HK-2 (cell line): ENCODE data around the gene TENM4.

Experiments
- DNase-seq: peaks from one replicate; pipeline ENCODE4 v3.0.0-alpha.2; 2018; ENCODE audit not compliant: unreplicated experiment

TENM4 gene

GRCh38 chr11:79447038-79447786 lies 6.4 kb upstream of the TENM4 start:
- DNase-seq: no peak

DNA sequence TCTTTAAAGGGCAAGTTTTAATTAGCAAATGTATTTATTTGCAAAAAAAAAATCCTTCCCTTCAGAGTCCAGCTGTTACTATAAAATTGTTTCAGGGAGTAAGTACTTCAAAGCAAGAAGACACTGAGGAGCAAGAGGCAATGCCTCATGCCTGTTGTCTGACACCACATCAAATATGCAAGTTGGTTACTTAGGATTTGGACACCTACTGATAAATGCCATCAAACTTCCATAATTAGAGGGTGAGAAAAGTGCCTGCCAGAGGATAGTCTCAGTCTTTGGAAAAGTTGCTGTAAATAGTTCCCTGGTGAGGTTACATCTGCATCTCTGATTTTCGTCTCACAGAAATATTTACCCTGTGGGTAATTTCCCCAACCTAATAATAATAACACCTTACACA lies 4.1 kb upstream of the TENM4 start:
- no peak for DNase-seq

- DNase-seq: no peak
Observed at GRCh38 chr11:79441461-79441875, 638 bp upstream of the TENM4 start.

GRCh38 chr11:79439886-79440570 lies 802 bp downstream of the TENM4 start:
- peak; percentile 36 for DNase-seq

DNA sequence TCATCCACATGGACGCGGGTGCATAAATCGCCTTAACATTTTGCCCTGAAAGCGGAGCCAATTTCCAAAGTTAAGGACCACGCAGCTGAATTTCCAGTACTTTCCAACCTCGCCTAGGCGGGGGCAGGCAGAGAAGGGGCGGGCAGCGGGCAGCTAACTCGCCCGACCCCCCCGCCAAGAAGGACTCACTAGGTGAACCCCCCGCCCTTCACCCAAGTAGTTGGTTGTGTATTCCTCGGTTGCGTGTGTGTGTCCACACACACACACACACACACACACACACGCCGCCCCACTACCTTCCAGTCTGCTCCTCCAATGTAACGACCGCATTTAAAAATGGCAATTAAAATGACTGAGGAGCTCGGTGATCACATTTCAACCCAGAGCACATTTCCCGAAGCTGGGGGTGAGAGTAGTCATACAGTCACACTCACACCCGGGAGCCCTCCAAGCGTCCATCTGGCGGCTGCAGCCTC lies 1.4 kb downstream of the TENM4 start:
- no peak for DNase-seq

- DNase-seq: peak; percentile 22
Observed at GRCh38 chr11:79438631-79439409, 2.0 kb downstream of the TENM4 start.

DNA sequence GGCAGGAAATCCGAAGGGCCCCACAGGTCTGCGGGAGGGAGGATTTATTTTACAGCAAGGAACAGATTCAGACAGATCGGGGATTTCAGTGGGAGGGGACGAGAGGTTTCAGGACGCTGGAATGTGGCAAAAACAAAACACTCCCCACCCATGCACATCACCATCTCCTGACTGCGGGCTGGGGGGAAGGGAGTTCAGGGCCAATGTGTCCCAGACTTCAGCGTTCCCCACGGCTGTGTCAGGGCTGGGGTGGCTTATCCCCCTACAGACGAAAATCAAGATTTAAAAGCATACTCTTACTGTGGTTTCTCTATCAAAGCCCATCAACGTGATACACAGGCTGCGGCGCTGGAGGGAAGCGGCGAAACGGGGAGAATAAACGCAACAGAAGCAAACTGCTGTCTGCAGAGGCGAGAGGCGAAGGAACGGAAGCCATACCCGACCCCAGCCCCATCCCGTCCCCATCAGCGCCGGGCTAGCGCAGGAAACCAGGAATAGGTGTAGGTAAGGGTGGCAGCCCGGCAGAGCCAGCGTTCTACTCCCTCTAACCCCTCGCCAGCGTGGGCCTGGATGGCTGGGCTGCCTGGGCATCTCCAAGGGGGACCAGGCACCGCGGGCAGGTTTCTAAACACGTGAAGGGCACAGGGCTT lies 2.7 kb downstream of the TENM4 start:
- DNase-seq: peak; percentile 43

GRCh38 chr11:79437278-79437980 lies 3.4 kb downstream of the TENM4 start:
- DNase-seq: peak; percentile 62

DNA sequence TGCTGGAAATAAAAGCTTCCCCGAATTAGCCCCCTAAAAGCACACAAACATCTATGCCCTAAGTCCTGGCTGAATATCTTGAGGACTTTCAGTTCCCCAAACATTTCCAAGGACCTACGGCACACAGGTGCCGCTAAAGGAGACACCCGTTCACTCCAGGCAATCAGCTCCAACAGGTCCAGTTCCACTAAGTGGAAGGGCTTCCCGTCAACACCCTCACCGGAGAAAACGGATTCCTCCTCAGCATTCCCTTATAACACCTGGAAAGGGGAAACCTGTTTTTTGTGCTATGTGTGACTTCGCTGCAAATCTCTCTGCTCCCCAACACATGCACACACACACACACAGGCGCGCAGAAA lies 3.9 kb downstream of the TENM4 start:
- DNase-seq: no peak

DNA sequence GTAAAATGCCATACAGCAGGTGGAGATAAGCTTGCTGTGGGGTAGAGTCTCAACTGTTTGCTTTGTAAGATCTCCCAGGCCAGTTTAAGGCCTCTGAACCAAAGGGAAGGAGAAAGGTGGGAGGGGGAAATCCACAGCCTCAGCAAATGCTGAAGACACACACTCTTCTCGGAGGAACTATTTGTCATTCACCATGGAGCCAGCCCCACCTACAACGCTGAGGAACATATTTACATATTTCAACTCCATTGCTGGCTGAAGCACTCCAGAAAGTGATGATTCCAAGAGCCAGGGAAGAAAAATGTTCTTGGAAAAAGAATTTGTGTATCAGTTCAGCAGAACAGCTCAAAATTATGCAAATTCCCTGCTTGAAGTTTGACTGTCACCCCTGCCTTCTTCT lies 6.5 kb downstream of the TENM4 start:
- DNase-seq: no peak

DNA sequence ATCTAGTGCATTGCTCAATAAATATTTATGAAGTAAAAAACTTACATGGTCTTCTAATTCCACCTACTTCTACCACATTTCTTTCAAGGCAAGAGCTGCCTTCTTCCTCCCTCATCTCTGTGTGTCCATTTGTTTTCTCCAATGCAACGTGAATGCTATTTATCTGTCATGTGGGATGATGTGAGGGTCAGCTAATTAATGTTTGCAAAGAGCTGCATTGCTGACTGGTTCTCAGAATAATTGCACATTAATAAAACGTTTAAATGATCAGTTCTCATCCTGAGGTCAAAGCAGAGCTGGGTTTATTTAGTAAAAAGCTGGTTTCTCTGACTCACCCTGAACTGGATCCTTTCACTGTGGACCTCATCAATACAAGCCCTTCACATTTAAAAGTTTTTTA lies 8.7 kb downstream of the TENM4 start:
- no peak for DNase-seq

DNA sequence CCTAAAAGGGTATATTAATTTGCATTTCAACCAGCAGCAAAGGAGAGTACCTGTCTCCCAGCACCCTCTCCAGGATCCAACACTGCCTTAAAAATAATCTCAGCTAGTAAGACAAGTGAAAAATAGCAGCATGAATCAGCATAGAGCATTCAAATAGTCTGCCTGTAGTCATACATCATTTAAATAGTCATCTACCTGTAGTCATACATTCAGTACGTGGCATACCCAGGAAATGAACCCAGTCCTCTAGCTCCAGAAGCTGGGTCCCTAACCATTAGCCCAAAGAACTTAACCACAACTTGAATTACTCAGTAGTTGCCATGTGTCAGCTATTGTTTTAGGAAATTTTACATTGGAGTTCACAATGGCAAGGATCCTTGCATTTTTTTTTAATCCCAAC lies 9.3 kb downstream of the TENM4 start:
- no peak for DNase-seq

DNA sequence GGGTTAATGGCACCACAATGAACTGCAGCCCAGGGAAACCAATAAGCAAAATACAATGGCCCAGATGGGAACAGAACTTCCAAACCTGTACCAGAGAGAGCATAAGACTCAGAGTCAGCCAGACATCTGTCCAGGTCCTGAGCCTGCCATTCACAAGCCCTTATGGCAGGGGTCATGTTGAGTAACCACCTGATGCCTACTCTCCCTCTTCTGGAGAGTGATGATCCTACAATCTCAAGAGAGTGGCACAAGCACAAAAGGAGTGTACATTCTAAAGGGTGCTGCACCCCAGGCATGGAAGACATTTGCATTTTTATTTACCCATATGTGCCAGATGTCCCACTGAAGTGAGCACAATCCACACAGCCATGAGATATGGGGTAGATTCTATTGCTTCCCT lies 10.6 kb downstream of the TENM4 start:
- DNase-seq: no peak

DNA sequence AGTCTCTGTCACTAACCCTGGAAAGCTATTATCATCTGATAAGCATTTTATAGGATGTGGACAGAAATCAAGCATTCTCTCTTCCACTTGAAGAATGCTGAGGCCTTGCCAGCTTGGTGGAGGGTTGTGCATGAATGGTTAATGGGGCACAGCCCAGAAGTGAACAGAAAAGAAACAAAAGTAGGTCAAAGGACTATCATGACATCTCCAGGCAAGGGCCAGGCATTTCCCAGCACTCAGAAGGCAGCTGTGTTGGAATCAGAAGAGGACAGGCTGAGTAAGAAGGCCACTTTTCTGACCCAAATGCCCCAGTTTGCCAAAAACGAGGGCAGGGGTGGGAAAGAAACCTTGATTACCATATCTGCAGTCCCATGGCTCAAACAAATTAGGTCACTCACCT lies 12.4 kb downstream of the TENM4 start:
- DNase-seq: no peak

GRCh38 chr11:79427611-79428327 lies 13.1 kb downstream of the TENM4 start:
- DNase-seq: no peak

DNA sequence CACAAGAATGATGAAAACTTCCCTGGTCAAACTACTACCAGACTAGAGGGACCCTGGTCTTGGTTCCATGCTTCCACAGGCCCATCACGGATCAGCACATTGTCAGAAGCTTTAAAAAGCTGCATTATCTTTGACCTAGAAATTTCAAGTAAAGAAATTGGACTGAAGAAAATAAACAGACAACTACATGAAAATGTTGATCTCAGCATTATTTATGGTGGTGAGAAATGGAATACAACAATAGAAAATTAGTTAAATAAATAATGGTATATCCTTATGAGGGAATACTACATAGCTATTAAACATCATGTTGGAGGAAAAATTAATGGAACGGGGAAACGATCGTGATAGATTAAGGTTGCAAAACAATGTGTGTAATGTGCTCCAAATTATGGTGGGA lies 13.7 kb downstream of the TENM4 start:
- no peak for DNase-seq

DNA sequence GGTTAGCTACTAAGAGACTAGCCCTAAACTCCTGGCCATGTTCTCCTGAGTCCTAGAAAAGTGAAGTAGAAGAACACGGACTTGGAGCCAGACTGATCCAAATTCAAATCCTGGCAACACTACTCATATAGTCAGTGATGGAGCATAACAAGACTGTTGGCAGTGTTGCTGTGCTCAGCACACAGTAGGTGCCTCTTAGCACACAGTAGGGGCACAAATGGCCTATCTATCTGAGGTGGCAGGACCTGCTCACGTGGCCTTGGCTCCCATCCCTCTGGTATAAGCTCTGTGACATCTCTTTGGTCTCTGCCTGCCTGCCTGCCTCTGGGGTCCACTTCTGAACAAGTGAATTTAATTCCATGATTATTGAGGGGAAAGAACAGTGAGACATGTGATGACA lies 15.4 kb downstream of the TENM4 start:
- DNase-seq: no peak

DNA sequence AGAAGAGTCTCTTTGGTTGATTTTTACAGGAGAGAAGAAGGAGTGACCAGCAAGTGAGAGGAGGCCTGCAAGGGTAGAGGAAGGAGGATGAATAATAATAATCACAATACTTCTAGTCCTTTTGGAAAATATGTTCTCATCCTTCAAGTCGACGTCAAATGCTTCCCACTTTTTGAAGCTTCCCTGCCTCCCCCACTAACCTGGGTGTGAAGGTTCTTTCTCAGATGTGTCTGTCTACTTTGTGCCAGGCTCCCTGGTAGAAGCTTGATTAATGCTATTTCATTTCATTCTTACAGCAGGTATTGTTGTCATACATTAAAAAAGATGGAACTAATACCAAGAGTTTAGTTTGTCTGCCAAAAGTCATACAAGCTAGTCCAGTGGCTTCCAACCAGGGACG lies 17.1 kb downstream of the TENM4 start:
- no peak for DNase-seq

GRCh38 chr11:79422866-79423265 lies 18.0 kb downstream of the TENM4 start:
- DNase-seq: no peak

- DNase-seq: no peak
Observed at GRCh38 chr11:79421820-79422219, 19.0 kb downstream of the TENM4 start.

- peak; percentile 62 for DNase-seq
Observed at GRCh38 chr11:79419120-79419519, 21.7 kb downstream of the TENM4 start.
